Fibroblast of skin of abdomen (primary cell): Measurements from ENCODE around the gene KIAA1328.

Experiments used
- DNase-seq: peaks from one replicate; pipeline ENCODE4 v3.0.0-alpha.2; 2013

KIAA1328 gene

DNA sequence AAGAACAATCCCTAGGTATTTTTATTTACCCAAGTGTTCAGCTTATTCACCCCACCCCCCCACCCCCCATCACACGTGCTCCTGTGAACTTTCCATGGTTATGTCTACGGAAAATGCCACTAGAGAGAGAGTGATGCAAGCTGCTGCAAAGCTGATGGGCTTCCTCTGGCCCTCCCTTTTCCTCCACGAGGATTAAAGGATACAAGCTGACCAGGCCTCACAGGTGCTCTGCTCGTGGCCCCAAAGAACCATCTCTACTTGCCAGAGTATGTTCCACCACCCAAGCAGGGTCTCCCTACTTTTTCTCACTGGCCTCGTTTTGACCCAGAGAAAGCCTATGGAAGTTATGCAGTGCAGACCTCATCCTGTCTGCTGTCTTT is 394.1 kb downstream of the KIAA1328 start:
- DNase-seq, result peak; percentile 13

DNA sequence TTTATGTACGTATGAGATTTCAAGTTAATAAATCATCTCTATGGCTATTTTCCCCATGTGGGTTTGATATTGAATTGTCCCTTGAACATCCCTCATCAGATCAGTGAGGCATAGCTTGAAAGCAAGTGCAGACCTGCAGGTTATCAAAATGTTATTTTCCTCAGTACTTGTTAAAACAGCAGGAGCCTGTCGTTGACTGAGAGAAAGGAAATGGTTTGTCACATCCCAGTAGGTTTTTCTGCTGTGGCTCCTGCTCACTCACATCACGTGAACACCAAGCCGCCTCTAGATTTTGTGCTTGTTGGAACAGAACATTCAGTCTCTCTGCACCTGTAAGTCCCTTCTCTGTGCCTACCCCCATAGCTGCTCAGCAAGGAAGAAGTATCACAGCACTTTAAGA is 396.4 kb downstream of the KIAA1328 start:
- no peak for DNase-seq

DNA sequence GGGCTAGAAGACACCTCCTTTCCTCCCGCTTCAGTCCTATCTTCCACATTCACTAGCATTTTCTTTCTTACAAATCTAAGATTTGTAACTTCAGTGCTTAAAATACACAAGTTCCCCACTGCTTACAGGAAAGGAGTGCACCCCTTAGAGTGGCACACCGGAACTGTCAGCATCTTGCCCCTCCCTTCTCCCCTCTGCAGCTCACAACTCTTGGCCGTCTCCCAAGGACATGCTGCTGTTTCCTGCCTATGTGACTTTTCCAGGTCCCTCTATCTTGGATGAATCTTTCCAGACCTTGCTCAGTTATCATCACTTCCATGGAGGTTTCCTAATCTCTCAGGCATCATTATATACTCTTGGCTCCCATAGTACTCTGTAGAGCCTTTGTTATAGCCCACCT is 401.8 kb downstream of the KIAA1328 start:
- no peak for DNase-seq

DNA sequence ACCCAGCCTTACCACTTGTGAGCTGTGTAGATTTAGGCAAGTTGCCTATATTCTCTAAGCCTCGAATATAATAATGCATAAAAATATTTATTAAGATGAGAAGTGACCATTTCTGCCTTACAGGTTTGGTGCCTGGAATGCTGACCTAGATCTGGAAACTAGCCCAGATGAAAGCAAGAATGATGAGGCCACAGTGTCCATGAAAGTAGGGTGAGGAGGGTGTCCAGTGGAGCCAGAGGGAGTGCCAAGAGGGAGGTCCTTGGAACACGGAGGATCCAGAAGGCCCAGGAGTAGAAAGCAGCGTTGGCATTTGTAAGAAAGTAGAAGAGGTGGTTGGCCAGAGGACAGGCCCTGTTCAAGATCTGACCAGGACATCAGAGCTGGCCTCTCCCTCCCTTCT is 402.3 kb downstream of the KIAA1328 start:
- DNase-seq, result no peak

DNA sequence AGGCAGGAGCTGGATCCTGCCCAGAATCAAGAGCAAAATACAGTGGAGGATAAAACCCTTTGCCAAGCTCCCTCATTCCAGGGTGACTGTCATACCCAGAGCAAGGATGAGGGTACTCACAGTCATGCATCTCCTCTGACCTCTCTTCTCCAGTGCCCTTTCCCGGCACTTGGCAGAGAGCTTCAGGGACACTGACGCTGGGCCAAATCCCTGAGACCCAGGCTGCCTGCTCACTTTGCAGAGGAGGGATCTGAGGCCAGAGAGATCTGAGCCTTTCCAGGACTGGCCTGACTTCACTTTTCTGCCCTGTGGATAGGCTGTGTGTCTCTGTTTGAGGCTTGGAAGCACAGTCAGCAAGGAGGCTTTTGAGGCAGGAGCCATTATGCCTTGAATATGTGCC is 406.7 kb downstream of the KIAA1328 start:
- no peak for DNase-seq

DNA sequence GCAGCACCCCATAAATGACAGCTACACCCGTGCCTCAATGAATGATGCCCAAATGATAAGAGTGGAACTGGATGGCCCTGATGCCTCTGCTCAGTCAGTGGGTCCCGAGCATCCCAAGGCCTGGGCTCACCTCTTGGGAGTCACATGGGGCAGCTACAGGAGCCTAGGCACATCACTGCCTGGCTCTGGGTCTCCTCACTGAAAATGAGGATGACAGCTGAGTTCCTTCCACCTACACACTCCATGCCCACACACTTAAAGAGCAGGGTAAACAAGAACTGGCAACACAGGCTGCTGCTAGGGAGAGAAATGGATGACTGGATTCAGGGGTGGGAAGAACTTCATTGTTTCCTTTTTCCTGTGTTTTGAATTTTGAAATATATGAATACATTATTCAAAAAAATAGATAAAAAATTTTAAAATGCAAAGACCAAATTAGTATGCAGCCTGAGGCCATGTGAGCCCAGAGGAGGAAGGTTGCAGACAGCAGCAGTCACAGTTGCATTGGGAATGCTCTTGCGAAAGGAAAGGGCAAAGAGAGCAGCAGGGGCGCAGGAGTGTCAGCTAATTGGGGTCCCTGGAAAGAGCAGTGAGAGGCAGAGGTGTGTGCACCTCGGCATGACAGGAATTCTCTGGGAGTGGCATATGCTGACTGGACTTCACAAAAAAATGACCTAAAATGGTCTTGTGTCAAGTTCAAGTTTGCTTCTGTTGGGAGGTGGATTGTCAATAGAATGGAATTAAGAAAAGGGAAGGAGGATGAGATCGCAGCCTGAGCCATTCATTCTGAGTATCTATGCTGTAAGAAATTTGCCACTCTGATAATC is 409.6 kb downstream of the KIAA1328 start:
- DNase-seq, result no peak

DNA sequence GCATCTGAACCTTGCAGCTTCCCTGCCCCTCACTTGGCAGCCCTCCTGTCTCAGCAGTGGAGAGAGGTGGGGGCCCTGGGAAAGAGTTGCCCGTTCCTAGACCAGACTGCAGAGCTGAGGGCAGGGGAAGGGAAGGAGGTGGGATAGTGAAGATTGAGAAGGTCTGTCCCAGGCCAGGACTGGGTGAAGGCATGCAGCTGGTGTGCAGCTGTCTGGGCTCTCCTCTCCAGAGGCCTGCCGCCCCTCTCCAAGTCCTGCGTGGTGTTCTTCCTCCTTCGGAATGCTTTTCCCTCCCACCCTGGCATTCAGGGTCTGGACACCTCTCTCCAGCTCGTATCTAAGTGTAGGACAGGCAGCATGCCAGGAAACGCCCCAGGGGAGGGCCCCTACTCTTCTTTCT is 413.2 kb downstream of the KIAA1328 start:
- DNase-seq, result no peak

DNA sequence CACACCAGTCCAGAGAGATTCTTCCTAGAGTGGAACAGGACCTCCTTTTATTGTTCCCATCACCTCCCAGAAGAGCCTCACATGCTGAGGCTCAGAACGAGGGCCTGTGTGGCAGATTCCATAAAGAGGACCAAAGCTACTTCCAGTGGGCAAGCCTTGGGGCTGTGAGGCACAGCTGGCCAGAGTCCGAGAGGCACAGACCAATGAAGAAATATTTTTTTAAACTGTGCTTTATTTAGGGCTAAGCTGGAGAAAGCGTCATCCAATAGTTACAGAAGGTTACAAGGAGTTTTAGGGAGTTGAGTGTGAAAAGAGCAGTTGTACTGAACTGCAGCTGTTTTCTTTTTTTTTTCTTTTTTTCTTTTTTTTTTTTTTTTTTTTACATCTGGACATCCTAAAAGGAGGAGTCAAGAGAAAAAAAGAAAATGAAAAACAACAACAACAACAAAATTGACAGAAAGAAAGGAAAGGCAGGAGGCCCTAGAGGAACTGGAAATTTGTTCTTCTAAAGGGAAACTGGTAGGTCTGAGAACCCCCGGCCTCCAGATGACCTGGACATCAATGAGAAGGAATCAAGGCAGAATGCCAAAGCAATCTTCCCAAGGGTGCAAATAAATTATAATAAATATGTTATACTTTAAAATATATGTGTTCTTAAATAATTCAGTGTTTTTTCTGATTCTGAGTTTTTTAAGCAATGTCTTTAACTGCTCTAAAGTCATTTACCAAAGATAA is 414.1 kb downstream of the KIAA1328 start:
- no peak for DNase-seq

- no peak for DNase-seq
Measured at GRCh38 chr18:37243741-37244140, 414.8 kb downstream of the KIAA1328 start.

- DNase-seq, result no peak
Measured at GRCh38 chr18:37244618-37245017, 415.7 kb downstream of the KIAA1328 start.

- no peak for DNase-seq
Measured at GRCh38 chr18:37246779-37247340, 417.9 kb downstream of the KIAA1328 start.

DNA sequence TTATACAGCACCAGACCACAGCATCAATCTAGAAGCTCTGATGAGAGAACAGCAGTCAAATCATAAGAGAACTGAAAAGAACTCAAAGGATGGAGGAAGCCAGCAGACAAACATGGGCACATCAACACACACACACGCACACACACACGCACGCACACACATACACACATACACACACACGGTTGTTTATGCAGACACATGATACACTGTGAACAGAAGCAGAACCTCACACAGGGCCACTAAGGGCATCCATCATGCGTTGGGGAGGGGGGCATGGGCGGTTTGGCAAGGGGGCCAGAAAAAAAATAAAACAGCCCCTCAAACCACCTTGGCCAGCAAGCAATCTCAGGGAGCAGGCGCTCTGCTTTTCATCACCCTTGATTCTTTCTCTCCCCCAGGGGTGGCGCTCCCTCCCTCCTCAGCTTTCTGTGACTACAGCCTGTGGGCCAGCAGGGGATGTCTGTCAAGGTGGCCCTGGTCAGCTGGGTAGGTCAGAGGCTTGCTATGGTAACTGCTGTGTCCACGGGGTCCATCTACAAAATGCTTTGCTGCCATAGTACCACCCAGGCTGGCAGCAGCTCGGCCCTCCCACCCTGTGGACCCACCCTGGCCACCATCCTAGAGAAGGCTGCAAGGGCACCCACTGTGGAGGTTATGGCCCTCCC is 418.7 kb downstream of the KIAA1328 start:
- no peak for DNase-seq

DNA sequence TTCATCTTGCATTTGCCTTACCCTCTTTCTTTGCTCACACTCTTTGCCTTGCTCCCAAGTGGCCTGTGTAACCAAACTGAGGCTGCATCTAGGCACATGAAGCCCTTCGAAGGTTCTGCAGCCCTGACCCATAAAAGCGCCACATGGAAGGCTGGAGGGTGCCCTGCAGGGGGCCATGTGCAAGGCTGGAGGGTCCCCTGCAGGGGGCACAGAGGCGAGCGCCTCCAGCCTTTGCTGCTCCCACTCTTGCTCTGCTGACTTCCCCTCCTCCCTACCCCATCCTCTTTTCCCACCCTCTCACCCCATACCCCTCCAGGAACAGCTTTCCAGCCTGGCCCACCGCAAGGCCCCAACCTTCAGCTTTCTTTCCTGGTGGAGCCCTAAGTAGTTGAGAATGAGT is 419.4 kb downstream of the KIAA1328 start:
- DNase-seq, result no peak

DNA sequence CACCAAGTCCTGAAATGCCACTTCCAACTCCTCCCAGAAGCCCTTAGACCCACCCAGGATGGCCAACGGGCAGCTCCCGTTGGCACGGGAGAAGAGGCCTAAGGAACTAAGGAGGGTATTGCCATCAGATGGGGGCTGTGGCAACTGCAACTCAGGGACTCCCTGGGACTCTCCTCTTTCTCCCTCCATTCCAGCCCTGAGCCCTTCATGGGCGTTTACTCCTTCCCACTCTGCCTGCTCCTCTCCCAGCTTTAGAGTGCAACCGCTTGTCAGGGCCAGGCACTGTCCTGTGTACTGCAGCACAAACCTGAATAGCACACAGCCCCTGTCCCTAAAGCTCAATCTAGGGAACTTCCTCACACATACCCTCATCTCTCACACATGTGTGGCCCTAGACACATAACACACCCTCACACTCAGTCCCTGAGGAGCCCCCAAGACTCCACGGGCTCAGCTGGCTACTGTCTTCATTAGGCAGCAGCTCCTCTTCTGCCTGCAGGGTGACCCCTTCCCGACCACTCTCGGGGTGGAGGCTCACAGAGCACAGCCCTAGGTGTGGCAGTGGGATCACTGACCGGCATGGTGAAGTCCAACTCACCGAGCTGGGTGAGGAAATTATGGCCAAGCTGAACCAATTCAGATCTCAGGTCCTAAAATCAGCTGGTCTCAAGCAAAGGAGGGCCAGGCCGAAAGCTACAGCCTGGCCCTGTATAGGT is 420.4 kb downstream of the KIAA1328 start:
- no peak for DNase-seq

DNA sequence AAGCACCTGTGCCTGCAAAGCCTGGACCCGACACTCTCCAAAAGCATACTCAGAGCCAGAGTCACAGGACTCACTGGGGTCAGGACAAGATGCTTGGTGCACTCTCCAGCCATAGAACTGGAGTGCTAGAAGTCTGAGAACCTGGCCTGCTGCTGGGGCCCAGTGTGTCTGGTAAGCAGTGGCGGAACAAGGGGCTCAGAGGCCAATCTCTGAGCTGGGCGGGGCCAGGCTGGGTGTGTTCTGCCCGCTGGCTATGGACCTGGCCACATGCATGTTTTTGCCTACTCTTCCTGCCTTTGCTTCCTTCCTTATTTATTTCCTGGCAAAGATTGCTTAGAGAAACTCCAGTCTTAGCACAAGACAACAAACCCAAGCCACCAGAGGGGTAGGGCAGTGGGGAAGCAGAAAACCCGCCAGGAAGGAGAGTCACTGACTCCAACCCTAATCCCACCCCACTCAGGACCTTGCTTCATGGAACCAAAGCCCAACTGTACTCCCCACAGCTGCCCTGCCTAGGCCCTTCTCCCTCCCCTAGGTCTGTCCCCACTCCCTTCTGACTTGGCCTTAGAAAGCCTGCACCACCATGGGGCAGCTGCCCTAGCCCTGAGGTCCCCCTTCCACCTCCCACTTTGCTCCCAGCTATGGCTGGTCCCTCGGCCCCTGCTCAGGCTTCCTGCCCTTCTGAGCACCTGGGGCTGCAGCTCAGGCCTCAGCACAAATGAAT is 421.1 kb downstream of the KIAA1328 start:
- no peak for DNase-seq

GRCh38 chr18:37251679-37252078 is 422.8 kb downstream of the KIAA1328 start:
- no peak for DNase-seq

- DNase-seq, result no peak
Measured at GRCh38 chr18:37252342-37252741, 423.4 kb downstream of the KIAA1328 start.

DNA sequence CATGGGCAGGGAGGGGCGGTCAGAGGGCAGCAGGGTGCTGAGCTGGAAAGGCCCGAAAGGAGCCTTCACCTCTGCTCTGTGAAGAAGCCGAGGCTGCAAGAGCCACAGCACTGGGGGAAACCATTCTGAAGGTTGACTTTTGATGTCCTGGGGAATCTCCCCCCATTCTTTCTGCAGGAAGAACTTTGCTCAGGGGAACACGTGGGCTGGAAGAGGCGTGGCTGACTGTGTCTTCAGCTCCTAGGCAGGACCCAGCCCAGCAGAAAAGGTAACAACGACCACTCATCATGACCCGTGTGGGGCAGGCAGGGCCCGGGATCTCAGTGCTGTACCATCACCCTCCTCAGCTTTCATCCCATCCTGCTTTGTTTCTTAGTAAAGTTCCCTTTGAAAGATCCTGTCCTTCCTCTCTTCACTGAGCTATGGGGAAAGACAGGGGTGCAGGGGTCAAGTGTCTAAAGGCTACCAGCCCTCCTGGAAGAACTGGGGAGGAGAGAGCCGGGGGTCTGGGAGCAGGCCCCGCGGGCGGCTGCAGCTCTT is 424.0 kb downstream of the KIAA1328 start:
- no peak for DNase-seq

GRCh38 chr18:37253394-37254235 is 424.7 kb downstream of the KIAA1328 start:
- peak; percentile 2 for DNase-seq

DNA sequence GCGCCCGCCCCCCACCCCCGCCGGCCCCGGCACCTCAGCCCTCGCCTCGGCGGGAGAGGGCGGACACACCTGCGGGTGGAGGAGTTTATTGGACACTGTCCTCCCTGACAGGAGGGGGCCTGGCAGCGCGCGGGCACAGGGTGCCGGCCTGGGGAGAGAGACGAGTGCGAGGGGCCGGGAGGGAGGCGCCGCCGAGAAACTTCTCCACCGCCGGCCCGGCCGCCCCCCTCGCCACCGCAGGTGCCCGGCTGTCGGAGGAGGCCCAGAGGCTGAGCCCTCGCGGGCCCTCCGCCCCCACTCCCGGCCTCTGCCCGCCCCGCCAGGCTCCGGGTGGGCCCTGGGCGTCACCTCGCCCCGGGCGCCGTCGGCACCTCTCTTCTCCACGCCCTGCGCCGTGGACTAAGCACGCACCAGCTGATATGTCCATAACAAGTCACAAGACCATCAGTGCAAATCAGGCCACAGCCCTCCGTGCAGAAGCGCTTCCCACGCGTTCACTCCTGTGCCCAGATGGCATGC is 425.4 kb downstream of the KIAA1328 start:
- DNase-seq, result no peak
